Progenitor cell of endocrine pancreas (in vitro differentiated cells): ENCODE data around the gene RGS8. TPM values are rescaled to one million over a fixed set of nuclear protein-coding genes. Genes with fewer than 3 reads are reported as not detected.

Source experiments
- DNase-seq: peaks from one replicate; pipeline ENCODE4 v3.0.0; 2021; ENCODE audit warnings: low spot score; ENCODE audit not compliant: unreplicated experiment
- H3K27ac Mint-ChIP-seq: 2 replicates; pipeline ENCODE4 v1.8.0; 2021; ENCODE audit warnings: mild to moderate bottlenecking, moderate library complexity, mixed read lengths
- H3K27me3 Mint-ChIP-seq: 2 replicates; pipeline ENCODE4 v1.8.0; 2021; ENCODE audit warnings: mixed read lengths
- H3K36me3 Mint-ChIP-seq: 2 replicates; pipeline ENCODE4 v1.8.0; 2022; ENCODE audit warnings: mixed read lengths; ENCODE audit not compliant: insufficient read depth
- H3K4me1 Mint-ChIP-seq: 2 replicates; pipeline ENCODE4 v1.8.0; 2021; ENCODE audit warnings: low read depth, mixed read lengths
- H3K4me3 Mint-ChIP-seq: 2 replicates; pipeline ENCODE4 v1.8.0; 2021; ENCODE audit warnings: low read depth, mild to moderate bottlenecking, moderate library complexity, mixed read lengths
- H3K9me3 Mint-ChIP-seq: 2 replicates; pipeline ENCODE4 v1.8.0; 2021; ENCODE audit warnings: low read depth, mixed read lengths
- CTCF ChIP-seq: fragments of 200-600 bp; sonication (generic); IDR thresholded peaks from one replicate; pipeline ENCODE4 v1.5.0; 2021; ENCODE audit warnings: antibody characterized with exemption, mild to moderate bottlenecking; ENCODE audit not compliant: unreplicated experiment
- total RNA-seq: library from RNA; stranded (reverse); gene quantifications from 2 replicates; pipeline ENCODE4 v1.2.1, GENCODE V29; 2021

RGS8 gene
- total RNA-seq, 1 donor from 2014 or later = 0.05 TPM

- no peaks in the 10 kb centered on the region for H3K27me3 Mint-ChIP-seq
- no peak for TF ChIP-seq CTCF
- H3K4me1 Mint-ChIP-seq = peaks cover 1% of the 10 kb centered on the region
- no peak overlapping the region for H3K4me3 Mint-ChIP-seq
- H3K27ac Mint-ChIP-seq = no peak overlapping the region
- no peaks in the 10 kb centered on the region for H3K36me3 Mint-ChIP-seq
- no peaks in the 10 kb centered on the region for H3K9me3 Mint-ChIP-seq
- DNase-seq = no peak
These were observed 25.5 kb upstream of the RGS8 start for GRCh38 chr1:182709855-182710254.

- TF ChIP-seq CTCF = no peak
- H3K36me3 Mint-ChIP-seq = no peaks in the 10 kb centered on the region
- no peaks in the 10 kb centered on the region for H3K9me3 Mint-ChIP-seq
- no peak overlapping the region for H3K4me3 Mint-ChIP-seq
- DNase-seq = no peak
- no peak overlapping the region for H3K27ac Mint-ChIP-seq
- H3K4me1 Mint-ChIP-seq = peaks cover 1% of the 10 kb centered on the region
- no peaks in the 10 kb centered on the region for H3K27me3 Mint-ChIP-seq
These were observed 24.9 kb upstream of the RGS8 start for GRCh38 chr1:182709225-182709764.

- DNase-seq = no peak
- no peak for TF ChIP-seq CTCF
- Mint-ChIP-seq H3K9me3 (no peaks in the 10 kb centered on the region), H3K36me3 (no peaks in the 10 kb centered on the region), H3K27me3 (no peaks in the 10 kb centered on the region), H3K27ac (no peak overlapping the region), H3K4me3 (no peak overlapping the region), H3K4me1 (peaks cover 12% of the 10 kb centered on the region)
These were observed 22.7 kb upstream of the RGS8 start for GRCh38 chr1:182707122-182707521.

GRCh38 chr1:182704677-182705076 lies 20.3 kb upstream of the RGS8 start:
- peaks cover 3% of the 10 kb centered on the region for H3K27me3 Mint-ChIP-seq
- DNase-seq = no peak
- H3K27ac Mint-ChIP-seq = no peak overlapping the region
- H3K4me3 Mint-ChIP-seq = no peak overlapping the region
- H3K4me1 Mint-ChIP-seq = peaks cover 13% of the 10 kb centered on the region
- no peaks in the 10 kb centered on the region for H3K36me3 Mint-ChIP-seq
- no peak for TF ChIP-seq CTCF
- H3K9me3 Mint-ChIP-seq = no peaks in the 10 kb centered on the region

GRCh38 chr1:182703539-182703938 lies 19.2 kb upstream of the RGS8 start:
- no peak overlapping the region for H3K4me3 Mint-ChIP-seq
- H3K36me3 Mint-ChIP-seq = no peaks in the 10 kb centered on the region
- no peaks in the 10 kb centered on the region for H3K9me3 Mint-ChIP-seq
- no peak overlapping the region for H3K27ac Mint-ChIP-seq
- peaks cover 11% of the 10 kb centered on the region for H3K27me3 Mint-ChIP-seq
- TF ChIP-seq CTCF = no peak
- no peak for DNase-seq
- H3K4me1 Mint-ChIP-seq = peaks cover 15% of the 10 kb centered on the region
